Neural cell (in vitro differentiated cells): ENCODE data around the gene CACTIN. TPM values are rescaled to one million over a fixed set of nuclear protein-coding genes. Genes with fewer than 3 reads are reported as not detected.
A peak's percentile ranks its signal among the peaks of the same experiment; 100 is the strongest.

Experiments
- H2AFZ ChIP-seq: fragments of 200-600, 300-800 bp; sonication (generic), shearing (Covaris generic); 2 replicates; pipeline ENCODE4 v1.6.0; 2014; ENCODE audit warnings: low read depth, mild to moderate bottlenecking, antibody characterized with exemption, low read length, moderate library complexity
- H3F3A ChIP-seq: fragments of 200-600 bp; shearing (Covaris generic); 2 replicates; pipeline ENCODE4 v1.6.1; 2016; ENCODE audit warnings: mild to moderate bottlenecking, moderate library complexity, mixed read lengths, antibody characterized with exemption, low read length; ENCODE audit not compliant: insufficient read depth, poor library complexity, severe bottlenecking
- H3K27ac ChIP-seq: fragments of 200-600, 300-800 bp; sonication (generic), shearing (Covaris generic); 2 replicates; pipeline ENCODE4 v1.5.1; 2014; ENCODE audit warnings: mild to moderate bottlenecking, low read length, moderate library complexity
- H3K27me3 ChIP-seq: fragments of 300-800, 200-600 bp; sonication (generic), shearing (Covaris generic); 2 replicates; pipeline ENCODE4 v1.6.0; 2014; ENCODE audit warnings: mild to moderate bottlenecking, low read depth, low read length, moderate library complexity; ENCODE audit not compliant: insufficient read depth
- H3K36me3 ChIP-seq: fragments of 300-800, 200-600 bp; sonication (generic), shearing (Covaris generic); 2 replicates; pipeline ENCODE4 v1.5.1; 2014; ENCODE audit warnings: mild to moderate bottlenecking, antibody characterized with exemption, low read length, moderate library complexity; ENCODE audit not compliant: insufficient read depth
- H3K4me2 ChIP-seq: fragments of 300-800, 200-600 bp; sonication (generic), shearing (Covaris generic); 2 replicates; pipeline ENCODE4 v1.6.0; 2014; ENCODE audit warnings: mild to moderate bottlenecking, low read length
- H3K4me3 ChIP-seq: fragments of 300-800, 200-600 bp; sonication (generic), shearing (Covaris generic); 2 replicates; pipeline ENCODE4 v1.5.1; 2014; ENCODE audit warnings: mild to moderate bottlenecking, low read length, moderate library complexity
- H3K79me2 ChIP-seq: fragments of 200-600 bp; shearing (Covaris generic); replicated peaks from 2 replicates; pipeline ENCODE4 v1.6.0; 2014; ENCODE audit warnings: mild to moderate bottlenecking, low read length, moderate library complexity; ENCODE audit not compliant: insufficient read depth
- H3K9ac ChIP-seq: fragments of 300-800, 200-600 bp; sonication (generic), shearing (Covaris generic); 2 replicates; pipeline ENCODE4 v1.6.1; 2016; ENCODE audit warnings: mild to moderate bottlenecking, low read length, mixed read lengths
- H3K9me2 ChIP-seq: fragments of 200-600 bp; shearing (Covaris generic); 2 replicates; pipeline ENCODE4 v1.6.1; 2016; ENCODE audit warnings: mild to moderate bottlenecking, low read length, mixed read lengths; ENCODE audit not compliant: insufficient read depth
- H3K9me3 ChIP-seq: fragments of 200-600, 300-800 bp; sonication (generic), shearing (Covaris generic); 2 replicates; pipeline ENCODE4 v1.6.1; 2016; ENCODE audit warnings: mild to moderate bottlenecking, mixed run types, low read length, moderate library complexity, mixed read lengths
- H4K20me1 ChIP-seq: fragments of 200-600 bp; shearing (Covaris generic); 2 replicates; pipeline ENCODE4 v1.6.1; 2016; ENCODE audit warnings: mild to moderate bottlenecking, mixed run types; ENCODE audit not compliant: insufficient read depth
- EP300 ChIP-seq: fragments of 450-650 bp; conservative IDR thresholded peaks from 2 replicates; pipeline ENCODE4 v1.6.1; 2014; ENCODE audit warnings: antibody characterized with exemption, mild to moderate bottlenecking, moderate library complexity; ENCODE audit not compliant: poor library complexity, severe bottlenecking
- EZH2 ChIP-seq: fragments of 200-600, 300-800 bp; shearing (Covaris generic), sonication (generic); IDR thresholded peaks from 2 replicates; pipeline ENCODE4 v1.6.1; 2014; ENCODE audit warnings: antibody characterized with exemption, low read length, borderline replicate concordance, mild to moderate bottlenecking; ENCODE audit not compliant: insufficient read depth, poor library complexity, severe bottlenecking
- MXI1 ChIP-seq: fragments of 450-650 bp; conservative IDR thresholded peaks from 2 replicates; pipeline ENCODE4 v1.6.1; 2014; ENCODE audit warnings: antibody characterized with exemption, mild to moderate bottlenecking; ENCODE audit not compliant: poor library complexity, severe bottlenecking
- POLR2AphosphoS5 ChIP-seq: IDR thresholded peaks from 2 replicates; pipeline ENCODE4 v1.6.1; 2012
- RAD21 ChIP-seq: fragments of 450-650 bp; conservative IDR thresholded peaks from 2 replicates; pipeline ENCODE4 v1.6.1; 2014; ENCODE audit warnings: antibody characterized with exemption, mild to moderate bottlenecking, moderate library complexity
- SMC3 ChIP-seq: fragments of 450-650 bp; conservative IDR thresholded peaks from 2 replicates; pipeline ENCODE4 v1.6.1; 2014; ENCODE audit warnings: antibody characterized with exemption, mild to moderate bottlenecking, moderate library complexity; ENCODE audit not compliant: poor library complexity
- TAF1 ChIP-seq: IDR thresholded peaks from 2 replicates; pipeline ENCODE4 v1.6.1; 2012; ENCODE audit warnings: low read depth
- polyA plus RNA-seq: library from polyadenylated mRNA; depleted of rRNA; stranded (reverse); fragments of >200 nt; gene quantifications from 2 replicates; pipeline ENCODE4 v1.2.3, GENCODE V29; 2014
- TF ChIP-seq, protein P1 (sequence below): fragments of 450-650 bp; IDR thresholded peaks from 2 replicates; pipeline ENCODE4 v1.5.1; 2014; ENCODE audit warnings: antibody characterized with exemption, mild to moderate bottlenecking, moderate library complexity; ENCODE audit not compliant: poor library complexity, severe bottlenecking
- TF ChIP-seq, protein P2 (sequence below): IDR thresholded peaks from 2 replicates; pipeline ENCODE4 v1.6.1; 2012; ENCODE audit warnings: borderline replicate concordance

CACTIN gene
- polyA plus RNA-seq, 1 donor from 2014 or later = 21.4 TPM

DNA sequence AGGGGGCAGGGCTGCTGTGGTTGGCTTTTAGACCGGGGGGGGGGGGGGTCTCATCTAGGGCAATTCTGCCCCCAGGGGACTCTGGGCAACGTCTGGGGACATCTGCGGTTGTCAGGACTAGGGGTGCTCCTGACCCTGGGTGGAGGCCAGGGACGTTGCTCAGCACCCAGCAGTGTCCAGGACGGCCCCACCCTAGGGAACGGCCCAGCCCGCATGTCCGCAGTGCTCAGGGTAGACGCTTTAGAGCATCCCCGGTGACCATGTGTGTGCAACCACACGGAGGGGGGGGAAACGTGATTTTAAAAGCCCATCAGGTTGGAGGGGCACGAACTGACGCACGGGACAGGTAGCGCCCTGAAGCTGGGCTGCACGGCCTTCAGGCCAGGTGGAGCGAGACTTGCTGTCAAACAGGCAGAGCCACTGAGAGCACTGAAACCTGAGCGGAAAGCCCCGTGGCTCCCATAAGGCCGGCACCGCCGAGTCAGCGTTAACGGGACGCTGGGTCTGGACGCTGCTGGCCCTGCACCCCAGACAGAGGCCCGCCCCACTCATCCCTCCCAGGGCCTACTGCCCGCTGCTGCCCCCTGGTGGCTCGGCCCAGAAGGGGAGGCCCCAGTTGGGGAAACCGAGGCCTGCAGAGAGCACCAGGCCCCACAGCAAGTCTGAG is 8.3 kb downstream of the CACTIN start:
- H3K4me3 ChIP-seq = no peak overlapping the region
- no peaks in the 10 kb centered on the region for H3K27me3 ChIP-seq
- TF ChIP-seq, protein P1, sequence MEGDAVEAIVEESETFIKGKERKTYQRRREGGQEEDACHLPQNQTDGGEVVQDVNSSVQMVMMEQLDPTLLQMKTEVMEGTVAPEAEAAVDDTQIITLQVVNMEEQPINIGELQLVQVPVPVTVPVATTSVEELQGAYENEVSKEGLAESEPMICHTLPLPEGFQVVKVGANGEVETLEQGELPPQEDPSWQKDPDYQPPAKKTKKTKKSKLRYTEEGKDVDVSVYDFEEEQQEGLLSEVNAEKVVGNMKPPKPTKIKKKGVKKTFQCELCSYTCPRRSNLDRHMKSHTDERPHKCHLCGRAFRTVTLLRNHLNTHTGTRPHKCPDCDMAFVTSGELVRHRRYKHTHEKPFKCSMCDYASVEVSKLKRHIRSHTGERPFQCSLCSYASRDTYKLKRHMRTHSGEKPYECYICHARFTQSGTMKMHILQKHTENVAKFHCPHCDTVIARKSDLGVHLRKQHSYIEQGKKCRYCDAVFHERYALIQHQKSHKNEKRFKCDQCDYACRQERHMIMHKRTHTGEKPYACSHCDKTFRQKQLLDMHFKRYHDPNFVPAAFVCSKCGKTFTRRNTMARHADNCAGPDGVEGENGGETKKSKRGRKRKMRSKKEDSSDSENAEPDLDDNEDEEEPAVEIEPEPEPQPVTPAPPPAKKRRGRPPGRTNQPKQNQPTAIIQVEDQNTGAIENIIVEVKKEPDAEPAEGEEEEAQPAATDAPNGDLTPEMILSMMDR = peak; percentile 69
- peak; percentile 58 for TF ChIP-seq RAD21
- peak; percentile 75 for TF ChIP-seq SMC3
- TF ChIP-seq TAF1 = no peak
- TF ChIP-seq POLR2AphosphoS5 = no peak
- no peak for TF ChIP-seq EZH2
- no peak for TF ChIP-seq EP300
- no peak for TF ChIP-seq MXI1
- no peaks in the 10 kb centered on the region for H4K20me1 ChIP-seq
- no peak overlapping the region for H3K4me2 ChIP-seq
- H3F3A ChIP-seq = no peaks in the 10 kb centered on the region
- no peak overlapping the region for H3K27ac ChIP-seq
- H2AFZ ChIP-seq = no peak overlapping the region
- H3K36me3 ChIP-seq = no peaks in the 10 kb centered on the region
- no peaks in the 10 kb centered on the region for H3K9me2 ChIP-seq
- no peaks in the 10 kb centered on the region for H3K79me2 ChIP-seq
- no peaks in the 10 kb centered on the region for H3K9me3 ChIP-seq
- H3K9ac ChIP-seq = no peak overlapping the region

DNA sequence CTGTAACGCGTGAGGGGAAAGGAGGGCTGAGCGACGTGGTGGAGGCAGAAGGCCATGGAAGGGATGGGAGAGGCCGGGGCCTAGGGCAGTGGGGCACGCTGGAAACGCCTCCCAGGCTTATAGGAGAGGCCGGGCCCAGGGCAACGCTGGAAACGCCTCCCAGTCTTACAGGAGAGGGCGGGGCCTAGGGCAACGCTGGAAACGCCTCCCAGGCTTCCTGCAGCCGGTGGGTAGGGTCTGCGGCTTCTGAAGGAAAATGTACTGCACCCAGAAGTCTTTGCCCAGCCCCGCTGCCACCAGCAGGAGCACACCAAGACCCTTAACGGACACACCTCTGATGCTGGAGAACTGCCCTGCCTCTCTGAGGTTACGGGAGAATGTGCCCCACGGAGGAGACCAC is 9.1 kb downstream of the CACTIN start:
- H3K36me3 ChIP-seq = no peaks in the 10 kb centered on the region
- TF ChIP-seq MXI1 (no peak), POLR2AphosphoS5 (no peak), TAF1 (no peak), EZH2 (no peak), SMC3 (no peak), EP300 (no peak), RAD21 (no peak)
- TF ChIP-seq, protein P2, sequence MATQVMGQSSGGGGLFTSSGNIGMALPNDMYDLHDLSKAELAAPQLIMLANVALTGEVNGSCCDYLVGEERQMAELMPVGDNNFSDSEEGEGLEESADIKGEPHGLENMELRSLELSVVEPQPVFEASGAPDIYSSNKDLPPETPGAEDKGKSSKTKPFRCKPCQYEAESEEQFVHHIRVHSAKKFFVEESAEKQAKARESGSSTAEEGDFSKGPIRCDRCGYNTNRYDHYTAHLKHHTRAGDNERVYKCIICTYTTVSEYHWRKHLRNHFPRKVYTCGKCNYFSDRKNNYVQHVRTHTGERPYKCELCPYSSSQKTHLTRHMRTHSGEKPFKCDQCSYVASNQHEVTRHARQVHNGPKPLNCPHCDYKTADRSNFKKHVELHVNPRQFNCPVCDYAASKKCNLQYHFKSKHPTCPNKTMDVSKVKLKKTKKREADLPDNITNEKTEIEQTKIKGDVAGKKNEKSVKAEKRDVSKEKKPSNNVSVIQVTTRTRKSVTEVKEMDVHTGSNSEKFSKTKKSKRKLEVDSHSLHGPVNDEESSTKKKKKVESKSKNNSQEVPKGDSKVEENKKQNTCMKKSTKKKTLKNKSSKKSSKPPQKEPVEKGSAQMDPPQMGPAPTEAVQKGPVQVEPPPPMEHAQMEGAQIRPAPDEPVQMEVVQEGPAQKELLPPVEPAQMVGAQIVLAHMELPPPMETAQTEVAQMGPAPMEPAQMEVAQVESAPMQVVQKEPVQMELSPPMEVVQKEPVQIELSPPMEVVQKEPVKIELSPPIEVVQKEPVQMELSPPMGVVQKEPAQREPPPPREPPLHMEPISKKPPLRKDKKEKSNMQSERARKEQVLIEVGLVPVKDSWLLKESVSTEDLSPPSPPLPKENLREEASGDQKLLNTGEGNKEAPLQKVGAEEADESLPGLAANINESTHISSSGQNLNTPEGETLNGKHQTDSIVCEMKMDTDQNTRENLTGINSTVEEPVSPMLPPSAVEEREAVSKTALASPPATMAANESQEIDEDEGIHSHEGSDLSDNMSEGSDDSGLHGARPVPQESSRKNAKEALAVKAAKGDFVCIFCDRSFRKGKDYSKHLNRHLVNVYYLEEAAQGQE = no peak
- TF ChIP-seq, protein P1 = no peak
- no peaks in the 10 kb centered on the region for H3F3A ChIP-seq
- H2AFZ ChIP-seq = no peak overlapping the region
- H3K9ac ChIP-seq = no peak overlapping the region
- no peak overlapping the region for H3K27ac ChIP-seq
- H3K9me2 ChIP-seq = no peaks in the 10 kb centered on the region
- no peaks in the 10 kb centered on the region for H3K79me2 ChIP-seq
- no peak overlapping the region for H3K4me3 ChIP-seq
- H3K9me3 ChIP-seq = no peaks in the 10 kb centered on the region
- H3K4me2 ChIP-seq = no peak overlapping the region
- no peaks in the 10 kb centered on the region for H4K20me1 ChIP-seq
- no peaks in the 10 kb centered on the region for H3K27me3 ChIP-seq
